ENCODE data around the gene KRT74.

- TF ChIP-seq EZH2 (IDR thresholded peaks at IDR 0.05; ENCODE audit: insufficient read depth, poor library complexity, severe bottlenecking) (no peak), EZH2phosphoT487 (IDR thresholded peaks at IDR 0.05; ENCODE audit: insufficient read depth, low read depth) (no peak)
Observed at GRCh38 chr12:52558781-52559445, 14.7 kb downstream of the KRT74 start.
